ENCODE data around the gene CLN3.

DNA sequence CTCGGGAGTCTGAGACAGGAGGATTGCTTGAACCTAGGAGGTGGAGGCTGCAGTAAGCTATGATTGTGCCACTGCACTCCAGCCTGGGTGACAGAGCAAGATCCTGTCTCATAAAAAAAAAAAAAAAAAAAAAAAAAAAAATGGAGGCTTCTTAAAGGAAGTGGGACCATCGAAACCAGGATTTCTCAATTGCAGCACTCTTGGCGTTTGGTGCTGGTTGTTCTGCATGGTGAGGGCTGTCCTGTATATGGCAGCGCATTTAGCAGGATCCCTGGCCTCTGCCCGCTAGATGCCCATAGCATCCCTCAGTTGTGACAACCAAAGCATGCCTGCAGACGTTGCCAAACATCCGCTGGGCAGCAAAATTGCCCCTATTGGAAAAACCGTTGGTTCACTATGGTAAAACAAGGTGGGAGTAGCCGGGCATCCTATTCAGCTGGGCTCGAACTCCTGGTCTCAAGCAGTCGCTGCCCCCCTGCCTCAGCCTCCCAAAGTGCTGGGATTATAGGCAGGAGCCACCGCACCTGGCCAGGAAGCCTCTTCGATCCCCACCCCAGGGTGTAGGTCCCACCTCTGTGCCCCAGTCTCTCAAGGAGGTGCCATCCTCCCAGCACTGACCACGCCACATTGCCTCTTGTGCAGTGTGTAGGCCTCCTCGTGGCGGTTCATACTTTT lies 13.2 kb downstream of the CLN3 start:
- TF ChIP-seq POLR2A (IDR thresholded peaks at IDR 0.05) (no peak), CTCF (IDR thresholded peaks at IDR 0.05) (no peak)

Data from adrenal gland (tissue), 5 donors.